Left ventricle myocardium inferior (tissue), 1 donor: Measurements from ENCODE around the gene MYO1C. TPM values are rescaled to one million over a fixed set of nuclear protein-coding genes. Genes with fewer than 3 reads are reported as not detected.
A peak's percentile ranks its signal among the peaks of the same experiment; 100 is the strongest.

Source experiments
- DNase-seq: peaks from one replicate; pipeline ENCODE4 v3.0.0-alpha.2; 2020
- H3K27ac ChIP-seq: fragments of 200-600 bp; replicated peaks from 2 replicates; pipeline ENCODE4 v1.8.0; 2021
- H3K27me3 ChIP-seq: fragments of 200-600 bp; 2 replicates; pipeline ENCODE4 v1.8.0; 2021; ENCODE audit warnings: low read depth
- H3K36me3 ChIP-seq: fragments of 200-600 bp; 2 replicates; pipeline ENCODE4 v1.8.0; 2021
- H3K4me1 ChIP-seq: fragments of 200-600 bp; 2 replicates; pipeline ENCODE4 v1.8.0; 2021
- H3K4me3 ChIP-seq: fragments of 200-600 bp; 2 replicates; pipeline ENCODE4 v1.8.0; 2021; ENCODE audit warnings: mild to moderate bottlenecking, moderate library complexity
- H3K9me3 ChIP-seq: fragments of 200-600 bp; replicated peaks from 2 replicates; pipeline ENCODE4 v1.8.0; 2021
- CTCF ChIP-seq: fragments of 200-600 bp; IDR thresholded peaks from 2 replicates; pipeline ENCODE4 v1.8.0; 2021; ENCODE audit warnings: antibody characterized with exemption, mild to moderate bottlenecking, borderline replicate concordance
- intact Hi-C: fragments of 100-400 bp; cut with micrococcal nuclease; formaldehyde crosslinking; loops from one replicate; pipeline ENCODE4 v1.11.0; 2022
- total RNA-seq: library from RNA; stranded (reverse); fragmentation: NEBNext Ultra II Directional; extraction: Animal tissue kit (Norgen Biotek cat#: 25700); gene quantifications from one replicate; pipeline ENCODE4 v1.2.1, GENCODE V29; 2021
- donor health status: DM: no; HTN: yes; CAD: no; lungs with severe emphysema.

The MYO1C gene
- total RNA-seq, 1 donor from 2014 or later: 150 TPM

GRCh38 chr17:1431631-1432104 is 60.8 kb downstream of the MYO1C start:
- Histone ChIP-seq H3K4me1 (peaks cover 54% of the 10 kb centered on the region), H3K27me3 (no peaks in the 10 kb centered on the region), H3K9me3 (no peaks in the 10 kb centered on the region), H3K4me3 (no peak overlapping the region), H3K27ac (peak overlapping the region; percentile 52), H3K36me3 (peaks cover 48% of the 10 kb centered on the region)
- intact Hi-C loops: no loop called here
- DNase-seq: no peak
- no peak for TF ChIP-seq CTCF

GRCh38 chr17:1423456-1424135 is 68.9 kb downstream of the MYO1C start:
- intact Hi-C loops: no loop called here
- no peak for TF ChIP-seq CTCF
- H3K36me3 ChIP-seq: peaks cover 71% of the 10 kb centered on the region
- peak overlapping the region; percentile 10 for H3K4me3 ChIP-seq
- H3K4me1 ChIP-seq: peaks cover 39% of the 10 kb centered on the region
- DNase-seq: no peak
- peak overlapping the region; percentile 75 for H3K27ac ChIP-seq
- no peaks in the 10 kb centered on the region for H3K9me3 ChIP-seq
- H3K27me3 ChIP-seq: no peaks in the 10 kb centered on the region

- no peak for TF ChIP-seq CTCF
- H3K36me3 ChIP-seq: peaks cover 71% of the 10 kb centered on the region
- H3K9me3 ChIP-seq: no peaks in the 10 kb centered on the region
- peak overlapping the region; percentile 10 for H3K4me3 ChIP-seq
- H3K27me3 ChIP-seq: no peaks in the 10 kb centered on the region
- peaks cover 39% of the 10 kb centered on the region for H3K4me1 ChIP-seq
- no peak for DNase-seq
- H3K27ac ChIP-seq: peak overlapping the region; percentile 75
- intact Hi-C loops: no loop called here
Observed at GRCh38 chr17:1422885-1423284, 69.6 kb downstream of the MYO1C start.

- Histone ChIP-seq H3K4me3 (no peak overlapping the region), H3K27ac (peak overlapping the region; percentile 75), H3K36me3 (peaks cover 65% of the 10 kb centered on the region), H3K4me1 (peaks cover 36% of the 10 kb centered on the region), H3K27me3 (no peaks in the 10 kb centered on the region), H3K9me3 (no peaks in the 10 kb centered on the region)
- TF ChIP-seq CTCF: no peak
- intact Hi-C loops: no loop called here
- no peak for DNase-seq
Observed at GRCh38 chr17:1421470-1421869, 71.0 kb downstream of the MYO1C start.

- H3K4me1 ChIP-seq: peaks cover 36% of the 10 kb centered on the region
- H3K27me3 ChIP-seq: no peaks in the 10 kb centered on the region
- H3K27ac ChIP-seq: no peak overlapping the region
- no peak for TF ChIP-seq CTCF
- no peaks in the 10 kb centered on the region for H3K9me3 ChIP-seq
- DNase-seq: no peak
- no peak overlapping the region for H3K4me3 ChIP-seq
- intact Hi-C loops: no loop called here
- H3K36me3 ChIP-seq: peaks cover 60% of the 10 kb centered on the region
Observed at GRCh38 chr17:1420981-1421380, 71.5 kb downstream of the MYO1C start.
